H1 (cell line): Measurements from ENCODE around the gene HHAT. TPM values are rescaled to one million over a fixed set of nuclear protein-coding genes. Genes with fewer than 3 reads are reported as not detected.

ENCODE experiments used
- CTCF ChIA-PET: fragments of 300-600 bp; sonication (Branson Sonifier 250); formaldehyde crosslinking; loops from one replicate; lab custom pipeline; 2021; ENCODE audit not compliant: partially characterized antibody; lab: Charles Lee
- POLR2A ChIA-PET: fragments of 300-600 bp; sonication (Branson Sonifier 250); formaldehyde crosslinking; loops from one replicate; lab custom pipeline; 2021; ENCODE audit warnings: inconsistent platforms; ENCODE audit not compliant: partially characterized antibody; lab: Charles Lee
- DNase-seq, 2 experiments: peaks; one replicate each; pipeline versions ENCODE4 v3.0.0 to v3.0.0-alpha.2; 2010 to 2022; ENCODE audit warnings: low spot score in 2 of 2, low read depth in 1 of 2, mixed read lengths in 1 of 2
- FAIRE-seq: peaks from 2 replicates; lab custom pipeline; 2011; peaks lifted over from hg19 to GRCh38; lab: Jason Lieb, UNC
- H2AFZ ChIP-seq: 2 replicates; pipeline ENCODE4 v1.8.1; 2012; ENCODE audit warnings: low read length, inconsistent platforms
- H2AK5ac ChIP-seq: 2 replicates; pipeline ENCODE4 v1.6.1; 2013; ENCODE audit warnings: low read depth, low read length
- H2BK120ac ChIP-seq: replicated peaks from 2 replicates; pipeline ENCODE3; 2013; ENCODE audit warnings: low read depth, low read length, inconsistent platforms
- H2BK12ac ChIP-seq: 2 replicates; pipeline ENCODE4 v1.6.1; 2013; ENCODE audit warnings: low read depth, low read length
- H2BK15ac ChIP-seq: 2 replicates; pipeline ENCODE4 v1.6.1; 2013; ENCODE audit warnings: low read length
- H2BK20ac ChIP-seq: 2 replicates; pipeline ENCODE4 v1.6.1; 2013; ENCODE audit warnings: low read length
- H2BK5ac ChIP-seq: 2 replicates; pipeline ENCODE4 v1.6.1; 2013; ENCODE audit warnings: low read depth, low read length
- H3K14ac ChIP-seq: 2 replicates; pipeline ENCODE4 v1.6.1; 2013; ENCODE audit warnings: inconsistent platforms; ENCODE audit not compliant: insufficient read length
- H3K18ac ChIP-seq: 2 replicates; pipeline ENCODE4 v1.6.1; 2013; ENCODE audit warnings: low read length; ENCODE audit errors: extremely low read depth
- H3K23ac ChIP-seq: 2 replicates; pipeline ENCODE4 v1.6.1; 2013; ENCODE audit warnings: inconsistent platforms; ENCODE audit not compliant: insufficient read length
- H3K23me2 ChIP-seq: 2 replicates; pipeline ENCODE4 v1.6.1; 2013; ENCODE audit warnings: low read depth, low read length
- H3K27ac ChIP-seq: 2 replicates; pipeline ENCODE4 v1.6.1; 2011; ENCODE audit warnings: low read depth, low read length, inconsistent platforms
- H3K27me3 ChIP-seq, 4 experiments: replicated peaks in 1 of 4; 1 replicate in 1 of 4; 2 replicates in 3 of 4; pipeline versions ENCODE4 v1.6.1 to v1.8.1; 2011 to 2013; ENCODE audit warnings: low read length in 3 of 4, mild to moderate bottlenecking in 3 of 4, inconsistent platforms in 2 of 4, mixed read lengths in 2 of 4, moderate library complexity in 1 of 4; ENCODE audit not compliant: control insufficient read depth in 3 of 4, insufficient read depth in 3 of 4; ENCODE audit errors: extremely low read depth in 1 of 4
- H3K36me3 ChIP-seq, 4 experiments: 2 replicates each; pipeline versions ENCODE4 v1.6.1 to v1.8.1; 2011 to 2013; ENCODE audit warnings: mild to moderate bottlenecking in 4 of 4, low read length in 3 of 4, moderate library complexity in 2 of 4, control low read depth in 1 of 4, inconsistent platforms in 1 of 4; ENCODE audit not compliant: insufficient read depth in 4 of 4, control insufficient read depth in 2 of 4
- H3K4ac ChIP-seq: replicated peaks from 2 replicates; pipeline ENCODE3; 2013; ENCODE audit warnings: low read length, low read depth, mixed read lengths, inconsistent platforms; ENCODE audit not compliant: insufficient read length
- H3K4me1 ChIP-seq, 4 experiments: replicated peaks in 1 of 4; 1 replicate in 1 of 4; 2 replicates in 3 of 4; pipeline versions ENCODE4 v1.6.1 to v1.8.1; 2011 to 2013; ENCODE audit warnings: low read length in 3 of 4, inconsistent platforms in 2 of 4, mixed read lengths in 1 of 4; ENCODE audit not compliant: insufficient read depth in 4 of 4, control insufficient read depth in 3 of 4
- H3K4me2 ChIP-seq, 2 experiments: 2 replicates each; pipeline versions ENCODE4 v1.6.1 to v1.8.1; 2011 to 2013; ENCODE audit warnings: low read depth in 2 of 2, low read length in 2 of 2, control low read depth in 1 of 2, inconsistent platforms in 1 of 2, mild to moderate bottlenecking in 1 of 2; ENCODE audit not compliant: insufficient read depth in 1 of 2
- H3K4me3 ChIP-seq, 4 experiments: fragments of 200-600, 300-600 bp in 1 of 4; sonication (generic), shearing (Covaris generic), sonication (Bioruptor Twin) in 1 of 4; 2 replicates each; pipeline versions ENCODE4 v1.5.1 to v1.8.1; 2011 to 2016; ENCODE audit warnings: low read length in 4 of 4, low read depth in 3 of 4, control low read depth in 2 of 4, inconsistent platforms in 2 of 4, mild to moderate bottlenecking in 2 of 4, mixed read lengths in 1 of 4, moderate library complexity in 1 of 4; ENCODE audit not compliant: insufficient read depth in 2 of 4; ENCODE audit errors: extremely low read depth in 1 of 4
- H3K56ac ChIP-seq: replicated peaks from 2 replicates; pipeline ENCODE3; 2013; ENCODE audit warnings: low read depth, mild to moderate bottlenecking, mixed read lengths, low read length, inconsistent platforms; ENCODE audit not compliant: insufficient read length
- H3K79me1 ChIP-seq: 2 replicates; pipeline ENCODE4 v1.6.1; 2013; ENCODE audit warnings: low read depth, low read length, control low read depth
- H3K79me2 ChIP-seq, 2 experiments: 2 replicates each; pipeline versions ENCODE4 v1.6.1 to v1.8.1; 2012 to 2013; ENCODE audit warnings: low read length in 2 of 2, mild to moderate bottlenecking in 2 of 2, inconsistent platforms in 1 of 2; ENCODE audit not compliant: insufficient read depth in 2 of 2, control insufficient read depth in 1 of 2
- H3K9ac ChIP-seq, 4 experiments: replicated peaks in 1 of 4; 1 replicate in 1 of 4; 2 replicates in 3 of 4; pipeline versions ENCODE4 v1.6.1 to v1.8.1; 2011 to 2013; ENCODE audit warnings: low read depth in 3 of 4, low read length in 3 of 4, control low read depth in 2 of 4, mild to moderate bottlenecking in 2 of 4, moderate library complexity in 2 of 4, inconsistent platforms in 1 of 4; ENCODE audit errors: extremely low read depth in 1 of 4
- H3K9me3 ChIP-seq, 2 experiments: 2 replicates each; pipeline versions ENCODE4 v1.6.1 to v1.8.1; 2012 to 2013; ENCODE audit warnings: mild to moderate bottlenecking in 2 of 2, moderate library complexity in 2 of 2, control low read depth in 1 of 2, inconsistent platforms in 1 of 2, low read depth in 1 of 2, low read length in 1 of 2, mixed read lengths in 1 of 2; ENCODE audit not compliant: insufficient read depth in 2 of 2
- H4K20me1 ChIP-seq, 2 experiments: replicated peaks in 1 of 2; 2 replicates each; pipeline versions ENCODE3 to v1.8.1; 2011 to 2013; ENCODE audit warnings: inconsistent platforms in 2 of 2, low read length in 2 of 2, mild to moderate bottlenecking in 1 of 2; ENCODE audit not compliant: insufficient read depth in 2 of 2, control insufficient read depth in 1 of 2
- H4K5ac ChIP-seq: 2 replicates; pipeline ENCODE4 v1.6.1; 2013; ENCODE audit warnings: low read length, low read depth, mixed read lengths, inconsistent platforms; ENCODE audit not compliant: insufficient read length
- H4K8ac ChIP-seq: 2 replicates; pipeline ENCODE4 v1.8.0; 2013; ENCODE audit warnings: mild to moderate bottlenecking, moderate library complexity, low read length, inconsistent platforms; ENCODE audit not compliant: insufficient read depth; ENCODE audit errors: extremely low read depth
- H4K91ac ChIP-seq: replicated peaks from 2 replicates; pipeline ENCODE3; 2013; ENCODE audit warnings: low read length, mixed read lengths, inconsistent platforms; ENCODE audit not compliant: insufficient read length
- CBX8 ChIP-seq: fragments of 300-800, 300-1000 bp; sonication (generic); IDR thresholded peaks from 2 replicates; pipeline ENCODE4 v1.7.1; 2016; ENCODE audit warnings: low read depth, low read length, borderline replicate concordance
- CREB1 ChIP-seq: IDR thresholded peaks from 2 replicates; pipeline ENCODE4 v1.6.1; 2012; ENCODE audit warnings: inconsistent platforms
- JUND ChIP-seq: IDR thresholded peaks from 2 replicates; pipeline ENCODE4 v1.6.1; 2011; ENCODE audit warnings: mild to moderate bottlenecking, improper control_type of control experiment, low read length
- MAFK ChIP-seq: IDR thresholded peaks from 2 replicates; pipeline ENCODE4 v1.6.1; 2012; ENCODE audit warnings: low read depth, mild to moderate bottlenecking, improper control_type of control experiment, low read length
- MAX ChIP-seq: IDR thresholded peaks from 2 replicates; pipeline ENCODE4 v1.6.1; 2012; ENCODE audit warnings: inconsistent platforms
- RBBP5 ChIP-seq: IDR thresholded peaks from 2 replicates; pipeline ENCODE4 v1.7.1; 2012; ENCODE audit warnings: low read depth, mild to moderate bottlenecking, inconsistent platforms, low read length, moderate library complexity, borderline replicate concordance
- RXRA ChIP-seq: IDR thresholded peaks from 2 replicates; pipeline ENCODE4 v1.6.1; 2011; ENCODE audit warnings: low read depth, mild to moderate bottlenecking, low read length, moderate library complexity; ENCODE audit not compliant: insufficient read depth
- SAP30 ChIP-seq: fragments of 300-600 bp; sonication (generic); IDR thresholded peaks from 2 replicates; pipeline ENCODE4 v1.7.1; 2012; ENCODE audit warnings: low read length, moderate library complexity, mild to moderate bottlenecking, inconsistent platforms; ENCODE audit not compliant: insufficient read depth, insufficient replicate concordance
- SRF ChIP-seq: IDR thresholded peaks from 2 replicates; pipeline ENCODE4 v1.6.1; 2011; ENCODE audit warnings: mild to moderate bottlenecking, low read depth, low read length, moderate library complexity
- ZNF274 ChIP-seq: IDR thresholded peaks from 2 replicates; pipeline ENCODE4 v1.7.0; 2012; ENCODE audit warnings: low read length, borderline replicate concordance; ENCODE audit errors: extremely low read depth
- polyA plus RNA-seq, 7 experiments: library from polyadenylated mRNA; depleted of rRNA in 3 of 7; stranded (reverse) in 5 of 7; unstranded in 2 of 7; fragments of >200 nt in 5 of 7; fragments of 200-250 nt in 2 of 7; gene quantifications; 1 replicate in 5 of 7; 2 replicates in 1 of 7; 4 replicates in 1 of 7; pipeline versions ENCODE4 v1.2.1 to v1.2.3, GENCODE V29; 2011 to 2013; ENCODE audit warnings: missing spikeins in 2 of 7, mixed read lengths in 2 of 7
- total RNA-seq: library from RNA; stranded (reverse); fragmentation: NEBNext Ultra II Directional; extraction: Animal tissue kit (Norgen Biotek cat#: 25700); gene quantifications from 2 replicates; pipeline ENCODE4 v1.2.1, GENCODE V29; 2021
- TF ChIP-seq, protein P1 (sequence below): IDR thresholded peaks from 2 replicates; pipeline ENCODE4 v1.6.1; 2012; ENCODE audit warnings: inconsistent platforms

Gene HHAT
- total and polyA plus RNA-seq, 2 of the 8 experiments (the other 6 are each of a cell fraction or from before 2014, with no cell fraction given) = 0.15 to 0.51 TPM

DNA sequence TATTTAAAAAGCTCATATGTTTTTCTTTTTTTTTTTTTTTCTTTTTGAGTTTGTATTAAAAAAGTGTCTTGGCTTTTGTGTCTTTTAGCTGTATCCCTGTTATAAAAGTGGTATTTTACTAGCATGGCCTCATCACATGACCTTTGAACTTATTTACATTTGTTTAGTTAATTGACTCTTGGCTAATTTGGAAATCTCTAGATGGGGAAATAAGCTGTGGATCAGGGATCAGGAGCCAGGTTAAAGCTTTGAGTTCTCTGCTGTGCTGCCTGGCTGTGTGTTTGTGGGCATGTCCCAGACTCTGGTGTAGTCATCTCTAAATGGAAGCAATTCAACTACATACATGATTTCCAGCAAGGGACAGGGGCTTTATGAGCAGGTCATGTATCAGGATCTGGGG is 56.5 kb downstream of the HHAT start:
- no peak for TF ChIP-seq JUND
- no peak for TF ChIP-seq RXRA
- TF ChIP-seq CBX8 = no peak
- TF ChIP-seq CREB1 = no peak
- TF ChIP-seq ZNF274 = no peak
- no peak for TF ChIP-seq MAX
- TF ChIP-seq MAFK = no peak
- no peak for TF ChIP-seq SAP30
- TF ChIP-seq, protein P1, sequence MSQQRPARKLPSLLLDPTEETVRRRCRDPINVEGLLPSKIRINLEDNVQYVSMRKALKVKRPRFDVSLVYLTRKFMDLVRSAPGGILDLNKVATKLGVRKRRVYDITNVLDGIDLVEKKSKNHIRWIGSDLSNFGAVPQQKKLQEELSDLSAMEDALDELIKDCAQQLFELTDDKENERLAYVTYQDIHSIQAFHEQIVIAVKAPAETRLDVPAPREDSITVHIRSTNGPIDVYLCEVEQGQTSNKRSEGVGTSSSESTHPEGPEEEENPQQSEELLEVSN = no peak
- TF ChIP-seq RBBP5 = no peak
- TF ChIP-seq SRF = no peak
- no peak overlapping the region for H4K5ac ChIP-seq
- no peak overlapping the region for H2BK12ac ChIP-seq
- no peak overlapping the region for H3K23ac ChIP-seq
- H4K91ac ChIP-seq = peak overlapping the region; percentile 0
- H3K9me3 ChIP-seq = peaks cover 4% of the 10 kb centered on the region in 2 experiments; a peak in 1 of 4 replicates
- no peak overlapping the region for H3K4ac ChIP-seq
- H2BK120ac ChIP-seq = no peak overlapping the region
- H3K14ac ChIP-seq = no peak overlapping the region
- POLR2A ChIA-PET = interaction anchor here (8.6 kb wide), 1 partner anchor 11 kb away, joined by 91 read pairs; no protein-coding TSS in a partner anchor
- no peaks in the 10 kb centered on the region for H3K79me2 ChIP-seq
- CTCF ChIA-PET = interaction anchor here (0.6 to 4.9 kb wide), 6 partner anchors 8 to 190 kb away, joined by 3 to 27 read pairs (median 7); no protein-coding TSS in a partner anchor
- no peak overlapping the region for H3K18ac ChIP-seq
- no peak overlapping the region for H3K56ac ChIP-seq
- H2AK5ac ChIP-seq = no peak overlapping the region
- no peak overlapping the region for H2BK5ac ChIP-seq
- no peaks in the 10 kb centered on the region for H3K27me3 ChIP-seq
- no peaks in the 10 kb centered on the region for H3K79me1 ChIP-seq
- H2AFZ ChIP-seq = 0 out of 2 replicates have a peak overlapping the region, but pooled peaks have one; percentile 25
- H3K9ac ChIP-seq = no peak overlapping the region
- no peak overlapping the region for H4K8ac ChIP-seq
- FAIRE-seq (no peak), DNase-seq (no peak)
- no peak overlapping the region for H3K4me2 ChIP-seq
- no peak overlapping the region for H3K27ac ChIP-seq
- H3K36me3 ChIP-seq = 0 out of 8 replicates have a peak, but pooled peaks cover 0 to 3% (median 0%) of the 10 kb centered on the region in 4 experiments
- no peak overlapping the region for H2BK20ac ChIP-seq
- no peaks in the 10 kb centered on the region; a peak in 1 of 7 replicates for H3K4me1 ChIP-seq
- H2BK15ac ChIP-seq = no peak overlapping the region
- peaks cover 2% of the 10 kb centered on the region; the same call in 1 of the 2 replicates for H3K23me2 ChIP-seq
- H3K4me3 ChIP-seq = no peak overlapping the region
- H4K20me1 ChIP-seq = no peaks in the 10 kb centered on the region
